ENCODE results near the gene VWA3A. TPM values are rescaled to one million over a fixed set of nuclear protein-coding genes. Genes with fewer than 3 reads are reported as not detected.

Gene VWA3A
- total RNA-seq, 2 donors from 2014 or later = 0.16 to 0.90 TPM

GRCh38 chr16:22188267-22188594 lies 95.9 kb downstream of the VWA3A start:
- no peaks in the 10 kb centered on the region for H3K27me3 Mint-ChIP-seq
- peak overlapping the region; percentile 91 for H3K4me3 Mint-ChIP-seq
- H3K36me3 Mint-ChIP-seq (ENCODE audit: low read depth) = no peaks in the 10 kb centered on the region
- H3K9me3 ChIP-seq (ENCODE audit: control insufficient read depth, low read length, poor library complexity, severe bottlenecking) = no peaks in the 10 kb centered on the region
- DNase-seq (no peak), ATAC-seq (no peak)
- H3K4me1 Mint-ChIP-seq = peaks cover 41% of the 10 kb centered on the region
- peak overlapping the region; percentile 97 for H3K27ac Mint-ChIP-seq

- no peaks in the 10 kb centered on the region for H3K9me3 ChIP-seq (ENCODE audit: control insufficient read depth, low read length, poor library complexity, severe bottlenecking)
- Mint-ChIP-seq H3K4me1 (peaks cover 46% of the 10 kb centered on the region), H3K27me3 (no peaks in the 10 kb centered on the region), H3K27ac (peak overlapping the region; percentile 97), H3K36me3 (ENCODE audit: low read depth) (no peaks in the 10 kb centered on the region), H3K4me3 (peak overlapping the region; percentile 91)
- DNase-seq (peak; percentile 33 to 53 (median 43)), ATAC-seq (no peak)
Observed at GRCh38 chr16:22188595-22189442, 96.5 kb downstream of the VWA3A start.

- peak overlapping the region; percentile 97 for H3K27ac Mint-ChIP-seq
- peaks cover 46% of the 10 kb centered on the region for H3K4me1 Mint-ChIP-seq
- no peaks in the 10 kb centered on the region for H3K36me3 Mint-ChIP-seq (ENCODE audit: low read depth)
- H3K9me3 ChIP-seq (ENCODE audit: control insufficient read depth, low read length, poor library complexity, severe bottlenecking) = no peaks in the 10 kb centered on the region
- ATAC-seq (no peak), DNase-seq (no peak)
- no peaks in the 10 kb centered on the region for H3K27me3 Mint-ChIP-seq
- peak overlapping the region; percentile 91 for H3K4me3 Mint-ChIP-seq
Observed at GRCh38 chr16:22189473-22190080, 97.2 kb downstream of the VWA3A start.

- Mint-ChIP-seq H3K4me1 (peaks cover 50% of the 10 kb centered on the region), H3K27me3 (no peaks in the 10 kb centered on the region), H3K4me3 (peak overlapping the region; percentile 91), H3K36me3 (ENCODE audit: low read depth) (no peaks in the 10 kb centered on the region), H3K27ac (peak overlapping the region; percentile 97)
- no peaks in the 10 kb centered on the region for H3K9me3 ChIP-seq (ENCODE audit: control insufficient read depth, low read length, poor library complexity, severe bottlenecking)
- DNase-seq (peak; percentile 89 to 93 (median 91)), ATAC-seq (peak; percentile 56)
Observed at GRCh38 chr16:22190081-22190775, 97.9 kb downstream of the VWA3A start.

GRCh38 chr16:22190776-22191531 lies 98.6 kb downstream of the VWA3A start:
- H3K4me1 Mint-ChIP-seq = peaks cover 55% of the 10 kb centered on the region
- DNase-seq (peak; percentile 98 to 100 (median 99)), ATAC-seq (peak; percentile 63)
- H3K36me3 Mint-ChIP-seq (ENCODE audit: low read depth) = peaks cover 4% of the 10 kb centered on the region
- peak overlapping the region; percentile 97 for H3K27ac Mint-ChIP-seq
- H3K4me3 Mint-ChIP-seq = peak overlapping the region; percentile 91
- H3K9me3 ChIP-seq (ENCODE audit: control insufficient read depth, low read length, poor library complexity, severe bottlenecking) = no peaks in the 10 kb centered on the region
- no peaks in the 10 kb centered on the region for H3K27me3 Mint-ChIP-seq

- peaks cover 4% of the 10 kb centered on the region for H3K36me3 Mint-ChIP-seq (ENCODE audit: low read depth)
- peak overlapping the region; percentile 91 for H3K4me3 Mint-ChIP-seq
- no peaks in the 10 kb centered on the region for H3K9me3 ChIP-seq (ENCODE audit: control insufficient read depth, low read length, poor library complexity, severe bottlenecking)
- H3K27ac Mint-ChIP-seq = peak overlapping the region; percentile 97
- peak in 2 of 3 donors; percentile 17 to 23 for DNase-seq
- no peaks in the 10 kb centered on the region for H3K27me3 Mint-ChIP-seq
- no peak for ATAC-seq
- peaks cover 55% of the 10 kb centered on the region for H3K4me1 Mint-ChIP-seq
Observed at GRCh38 chr16:22191532-22192260, 99.4 kb downstream of the VWA3A start.

- Mint-ChIP-seq H3K36me3 (ENCODE audit: low read depth) (peaks cover 4% of the 10 kb centered on the region), H3K27me3 (no peaks in the 10 kb centered on the region), H3K4me3 (peak overlapping the region; percentile 84), H3K27ac (peak overlapping the region; percentile 97), H3K4me1 (peaks cover 54% of the 10 kb centered on the region)
- no peaks in the 10 kb centered on the region for H3K9me3 ChIP-seq (ENCODE audit: control insufficient read depth, low read length, poor library complexity, severe bottlenecking)
- peak; percentile 32 for ATAC-seq
- DNase-seq = peak; percentile 67 to 81 (median 74)
Observed at GRCh38 chr16:22192261-22193062, 100.1 kb downstream of the VWA3A start.

- Mint-ChIP-seq H3K27me3 (no peaks in the 10 kb centered on the region), H3K4me3 (peak overlapping the region; percentile 84), H3K4me1 (peaks cover 53% of the 10 kb centered on the region), H3K27ac (peak overlapping the region; percentile 97), H3K36me3 (ENCODE audit: low read depth) (peaks cover 4% of the 10 kb centered on the region)
- no peak for ATAC-seq
- no peaks in the 10 kb centered on the region for H3K9me3 ChIP-seq (ENCODE audit: control insufficient read depth, low read length, poor library complexity, severe bottlenecking)
- no peak for DNase-seq
Observed at GRCh38 chr16:22193063-22193411, 100.7 kb downstream of the VWA3A start.

- H3K4me1 Mint-ChIP-seq = peaks cover 42% of the 10 kb centered on the region
- H3K9me3 ChIP-seq (ENCODE audit: control insufficient read depth, low read length, poor library complexity, severe bottlenecking) = no peaks in the 10 kb centered on the region
- H3K4me3 Mint-ChIP-seq = peak overlapping the region; percentile 87
- H3K27ac Mint-ChIP-seq = peak overlapping the region; percentile 97
- DNase-seq = peak in 1 of 3 donors; percentile 20
- H3K36me3 Mint-ChIP-seq (ENCODE audit: low read depth) = peaks cover 4% of the 10 kb centered on the region
- no peak for ATAC-seq
- no peaks in the 10 kb centered on the region for H3K27me3 Mint-ChIP-seq
Observed at GRCh38 chr16:22194707-22195444, 102.5 kb downstream of the VWA3A start.

- H3K36me3 Mint-ChIP-seq (ENCODE audit: low read depth) = peaks cover 4% of the 10 kb centered on the region
- H3K9me3 ChIP-seq (ENCODE audit: control insufficient read depth, low read length, poor library complexity, severe bottlenecking) = no peaks in the 10 kb centered on the region
- peak overlapping the region; percentile 97 for H3K27ac Mint-ChIP-seq
- ATAC-seq (no peak), DNase-seq (no peak)
- no peaks in the 10 kb centered on the region for H3K27me3 Mint-ChIP-seq
- peaks cover 41% of the 10 kb centered on the region for H3K4me1 Mint-ChIP-seq
- H3K4me3 Mint-ChIP-seq = peak overlapping the region; percentile 87
Observed at GRCh38 chr16:22195445-22195694, 103.0 kb downstream of the VWA3A start.

GRCh38 chr16:22195695-22196558 lies 103.6 kb downstream of the VWA3A start:
- Mint-ChIP-seq H3K4me3 (peak overlapping the region; percentile 87), H3K36me3 (ENCODE audit: low read depth) (peaks cover 4% of the 10 kb centered on the region), H3K4me1 (peaks cover 35% of the 10 kb centered on the region), H3K27ac (peak overlapping the region; percentile 97), H3K27me3 (no peaks in the 10 kb centered on the region)
- ATAC-seq = peak; percentile 6
- no peaks in the 10 kb centered on the region for H3K9me3 ChIP-seq (ENCODE audit: control insufficient read depth, low read length, poor library complexity, severe bottlenecking)
- DNase-seq = peak; percentile 70 to 89 (median 84)

Data from T-helper 17 cell (primary cell).